OCI-LY1 (cell line): ENCODE measurements around the gene ENO4.

ENCODE experiments used
- H2AFZ ChIP-seq: fragments of 200-600 bp; sonication (generic), shearing (Covaris generic); 2 replicates; pipeline ENCODE4 v1.6.0; 2014; ENCODE audit warnings: antibody characterized with exemption, mild to moderate bottlenecking, low read length
- H3F3A ChIP-seq: fragments of 200-600 bp; sonication (generic), shearing (Covaris generic); 2 replicates; pipeline ENCODE4 v1.6.0; 2014; ENCODE audit warnings: mild to moderate bottlenecking, antibody characterized with exemption, low read length, moderate library complexity; ENCODE audit not compliant: insufficient read depth
- H3K27ac ChIP-seq: fragments of 200-600 bp; sonication (generic); 2 replicates; pipeline ENCODE4 v1.5.1; 2014; ENCODE audit warnings: low read length, mixed run types, mild to moderate bottlenecking, low read depth; ENCODE audit not compliant: poor library complexity, severe bottlenecking
- H3K27me3 ChIP-seq: fragments of 200-600 bp; sonication (generic); 2 replicates; pipeline ENCODE4 v1.6.0; 2014; ENCODE audit warnings: antibody characterized with exemption, mild to moderate bottlenecking, low read length, moderate library complexity; ENCODE audit not compliant: insufficient read depth
- H3K36me3 ChIP-seq: fragments of 200-600 bp; sonication (generic); 2 replicates; pipeline ENCODE4 v1.6.1; 2014; ENCODE audit warnings: mild to moderate bottlenecking, antibody characterized with exemption, low read length, moderate library complexity, mixed read lengths; ENCODE audit not compliant: insufficient read depth
- H3K4me1 ChIP-seq: fragments of 200-600 bp; sonication (generic); 2 replicates; pipeline ENCODE4 v1.5.1; 2014; ENCODE audit warnings: mild to moderate bottlenecking, low read length, moderate library complexity; ENCODE audit not compliant: insufficient read depth, severe bottlenecking
- H3K4me2 ChIP-seq: fragments of 200-600 bp; sonication (generic), shearing (Covaris generic); 2 replicates; pipeline ENCODE4 v1.6.1; 2014; ENCODE audit warnings: low read length
- H3K4me3 ChIP-seq: fragments of 200-600 bp; sonication (generic); 2 replicates; pipeline ENCODE4 v1.5.1; 2014; ENCODE audit warnings: low read length, low read depth, mild to moderate bottlenecking, mixed read lengths; ENCODE audit not compliant: poor library complexity, severe bottlenecking
- H3K79me2 ChIP-seq: fragments of 200-600 bp; shearing (Covaris generic); 2 replicates; pipeline ENCODE4 v1.6.1; 2016; ENCODE audit warnings: mixed run types, low read length, mixed read lengths; ENCODE audit not compliant: insufficient read depth
- H3K9ac ChIP-seq: fragments of 200-600 bp; sonication (generic), shearing (Covaris generic); 2 replicates; pipeline ENCODE4 v1.6.1; 2014; ENCODE audit warnings: mild to moderate bottlenecking, low read length, mixed read lengths
- H3K9me2 ChIP-seq: fragments of 200-600 bp; sonication (generic), shearing (Covaris generic); 2 replicates; pipeline ENCODE4 v1.6.1; 2014; ENCODE audit warnings: low read depth, mild to moderate bottlenecking, low read length, mixed read lengths
- H3K9me3 ChIP-seq: fragments of 200-600 bp; shearing (Covaris generic); 2 replicates; pipeline ENCODE4 v1.6.1; 2014; ENCODE audit warnings: low read length, mixed read lengths
- H4K20me1 ChIP-seq: fragments of 200-600 bp; sonication (generic), shearing (Covaris generic); 2 replicates; pipeline ENCODE4 v1.6.0; 2016; ENCODE audit warnings: mild to moderate bottlenecking, low read length; ENCODE audit not compliant: insufficient read depth
- CTCF ChIP-seq: fragments of 200-600 bp; sonication (generic), shearing (Covaris generic); IDR thresholded peaks from 2 replicates; pipeline ENCODE4 v1.5.1; 2017; ENCODE audit warnings: mild to moderate bottlenecking, antibody characterized with exemption, low read length, moderate library complexity, mixed read lengths
- EZH2 ChIP-seq: fragments of 200-600 bp; sonication (generic), shearing (Covaris generic); IDR thresholded peaks from 2 replicates; pipeline ENCODE4 v1.8.0; 2017; ENCODE audit warnings: borderline replicate concordance, mixed run types, mild to moderate bottlenecking, antibody characterized with exemption, low read length, moderate library complexity, mixed read lengths

The ENO4 gene

GRCh38 chr10:116892907-116893685 lies 43.8 kb downstream of the ENO4 start:
- Histone ChIP-seq H3K4me1 (no peaks in the 10 kb centered on the region), H3K79me2 (no peaks in the 10 kb centered on the region), H3K27me3 (no peaks in the 10 kb centered on the region), H3F3A (no peaks in the 10 kb centered on the region), H3K4me2 (no peak overlapping the region), H3K4me3 (no peak overlapping the region), H3K36me3 (no peaks in the 10 kb centered on the region), H3K9me2 (no peaks in the 10 kb centered on the region), H3K9me3 (no peaks in the 10 kb centered on the region), H3K27ac (no peak overlapping the region), H2AFZ (no peak overlapping the region), H3K9ac (no peak overlapping the region), H4K20me1 (no peaks in the 10 kb centered on the region)
- TF ChIP-seq CTCF, result no peak
- no peak for TF ChIP-seq EZH2

GRCh38 chr10:116893686-116894037 lies 44.4 kb downstream of the ENO4 start:
- Histone ChIP-seq H3K4me1 (no peaks in the 10 kb centered on the region), H3K27me3 (no peaks in the 10 kb centered on the region), H3K27ac (no peak overlapping the region), H4K20me1 (no peaks in the 10 kb centered on the region), H3K9me3 (no peaks in the 10 kb centered on the region), H2AFZ (no peak overlapping the region), H3K9me2 (no peaks in the 10 kb centered on the region), H3K4me3 (no peak overlapping the region), H3K79me2 (no peaks in the 10 kb centered on the region), H3F3A (no peaks in the 10 kb centered on the region), H3K36me3 (no peaks in the 10 kb centered on the region), H3K4me2 (no peak overlapping the region), H3K9ac (no peak overlapping the region)
- TF ChIP-seq CTCF (no peak), EZH2 (no peak)

GRCh38 chr10:116899626-116900025 lies 50.3 kb downstream of the ENO4 start:
- no peak for TF ChIP-seq CTCF
- no peak for TF ChIP-seq EZH2
- no peak overlapping the region for H3K9ac ChIP-seq
- H3K4me1 ChIP-seq, result no peaks in the 10 kb centered on the region
- no peak overlapping the region for H2AFZ ChIP-seq
- no peak overlapping the region for H3K4me3 ChIP-seq
- H3F3A ChIP-seq, result no peaks in the 10 kb centered on the region
- H3K9me3 ChIP-seq, result no peaks in the 10 kb centered on the region
- H3K27ac ChIP-seq, result no peak overlapping the region
- no peaks in the 10 kb centered on the region for H3K27me3 ChIP-seq
- H3K79me2 ChIP-seq, result no peaks in the 10 kb centered on the region
- no peak overlapping the region for H3K4me2 ChIP-seq
- no peaks in the 10 kb centered on the region for H3K9me2 ChIP-seq
- no peaks in the 10 kb centered on the region; the same call in 1 of the 2 replicates for H3K36me3 ChIP-seq
- H4K20me1 ChIP-seq, result no peaks in the 10 kb centered on the region
